HK-2 (cell line): ENCODE results near the gene GABARAPL2.

Source experiments
- DNase-seq: peaks from one replicate; pipeline ENCODE4 v3.0.0-alpha.2; 2018; ENCODE audit not compliant: unreplicated experiment

The GABARAPL2 gene

DNA sequence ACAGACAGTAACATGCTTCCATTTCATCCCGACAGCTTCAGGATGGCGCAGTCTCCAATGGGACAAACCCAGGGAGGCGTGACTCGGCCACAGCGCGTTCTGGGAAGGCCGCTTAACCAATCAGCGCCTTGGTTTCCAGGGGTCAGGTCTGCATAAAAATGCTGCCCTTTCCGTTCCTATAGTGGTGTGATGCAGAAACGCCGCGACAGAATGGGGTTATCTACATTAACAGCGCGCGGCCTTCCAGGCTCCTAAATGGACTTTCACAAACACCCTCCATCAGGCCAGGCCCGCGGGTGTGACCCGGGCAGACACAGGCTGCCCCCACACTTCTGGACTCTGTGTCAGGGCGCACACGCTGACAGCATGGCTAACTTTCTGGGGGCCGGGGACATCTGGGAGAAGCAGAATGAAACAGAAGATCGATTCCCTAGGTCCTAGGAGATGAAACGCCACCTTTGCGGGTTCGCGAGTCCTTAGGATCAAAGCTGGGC, 10.9 kb upstream of the GABARAPL2 start:
- peak; percentile 86 for DNase-seq

DNA sequence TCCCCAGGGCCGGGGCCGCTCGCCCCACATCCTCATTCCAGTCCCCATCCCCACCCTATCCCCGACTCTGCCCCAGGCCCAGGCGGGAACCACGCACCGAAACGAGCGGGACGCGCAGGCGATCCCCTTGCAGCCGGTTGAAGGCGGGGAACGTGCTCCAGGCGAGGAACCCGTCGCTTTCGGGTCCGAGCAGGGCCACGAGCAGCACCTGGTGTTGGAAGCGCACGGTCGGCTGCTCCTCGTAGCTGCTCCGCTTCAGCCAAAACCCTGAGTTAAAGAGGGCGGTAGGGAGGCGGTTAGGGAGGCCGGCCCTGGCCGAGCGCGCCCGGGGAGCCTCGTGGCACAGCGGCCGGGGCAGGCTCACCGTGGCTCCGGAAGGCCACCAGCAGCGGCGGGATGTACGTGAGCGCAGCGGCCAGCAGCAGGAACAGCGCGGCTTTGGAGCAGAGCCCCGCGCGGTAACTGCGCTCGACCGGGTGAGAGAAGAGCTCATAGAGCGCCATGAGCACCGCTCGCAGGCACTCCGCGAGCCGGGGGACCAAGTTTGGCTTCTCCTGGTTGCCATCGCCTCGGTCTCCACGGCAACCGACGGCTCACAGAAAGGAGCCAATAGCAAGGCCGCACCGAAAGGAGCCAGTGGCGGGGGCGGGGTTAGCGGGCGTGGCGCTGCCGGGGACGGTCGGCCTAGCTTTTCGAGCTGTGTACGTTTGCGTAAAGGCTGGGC, 10.3 kb upstream of the GABARAPL2 start, which contains the start of gene TMEM231:
Gene TMEM231 (minus strand): TSS at position 546 of the 724 bp plus-strand sequence. CDS start 43 bp downstream, at position 503.
- peak; percentile 92 for DNase-seq

DNA sequence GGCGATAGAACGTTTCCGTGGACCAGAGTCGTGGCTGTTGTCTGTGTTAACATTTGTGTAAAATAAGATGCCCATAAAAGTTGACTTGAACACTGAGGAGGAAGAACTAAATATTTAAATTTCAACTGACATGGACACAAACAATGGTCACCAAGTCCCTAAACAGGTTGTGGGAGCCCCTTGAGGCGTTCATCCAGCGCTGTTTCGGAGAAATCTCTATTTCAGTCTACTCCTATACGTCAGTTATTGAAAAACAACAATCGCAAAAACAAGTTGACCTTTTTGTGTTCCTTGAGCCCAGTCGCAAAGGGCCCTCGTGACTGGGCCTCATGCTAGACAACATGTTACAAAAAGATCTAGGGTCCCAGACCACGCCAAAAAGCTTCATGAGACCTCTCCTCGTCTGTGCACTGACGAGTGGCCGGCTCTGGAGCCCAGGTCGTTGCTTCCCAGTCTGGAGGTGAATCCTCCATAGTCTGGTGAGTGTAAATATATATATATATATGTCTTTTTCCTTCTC, 9.7 kb upstream of the GABARAPL2 start:
- DNase-seq, result no peak

DNA sequence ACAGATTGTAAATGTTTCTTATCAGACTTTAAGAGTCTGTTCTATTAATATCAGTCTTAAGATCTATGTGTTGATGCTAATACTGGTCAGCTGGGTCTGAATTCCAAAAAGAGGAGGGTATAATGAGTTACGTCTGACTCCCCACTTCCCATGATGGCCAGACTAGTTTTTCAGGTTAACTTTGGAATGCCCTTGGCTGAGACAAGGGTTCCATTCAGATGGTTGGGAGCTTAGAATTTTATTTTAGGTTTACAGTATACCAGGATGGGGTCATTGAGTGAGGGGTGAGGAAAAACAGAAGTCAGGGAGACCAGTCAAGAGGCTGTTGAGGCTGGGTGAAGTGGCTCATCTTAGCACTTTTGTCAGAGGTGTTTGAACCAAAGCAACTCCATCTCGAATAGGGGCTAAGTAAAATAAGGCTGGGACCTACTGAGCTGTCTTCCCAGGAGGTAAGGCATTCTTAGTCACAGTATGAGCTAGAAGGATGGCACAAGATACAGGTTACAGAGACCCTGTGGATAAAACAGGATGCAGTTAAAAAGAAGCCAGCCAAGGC, 7.3 kb upstream of the GABARAPL2 start:
- DNase-seq, result no peak

DNA sequence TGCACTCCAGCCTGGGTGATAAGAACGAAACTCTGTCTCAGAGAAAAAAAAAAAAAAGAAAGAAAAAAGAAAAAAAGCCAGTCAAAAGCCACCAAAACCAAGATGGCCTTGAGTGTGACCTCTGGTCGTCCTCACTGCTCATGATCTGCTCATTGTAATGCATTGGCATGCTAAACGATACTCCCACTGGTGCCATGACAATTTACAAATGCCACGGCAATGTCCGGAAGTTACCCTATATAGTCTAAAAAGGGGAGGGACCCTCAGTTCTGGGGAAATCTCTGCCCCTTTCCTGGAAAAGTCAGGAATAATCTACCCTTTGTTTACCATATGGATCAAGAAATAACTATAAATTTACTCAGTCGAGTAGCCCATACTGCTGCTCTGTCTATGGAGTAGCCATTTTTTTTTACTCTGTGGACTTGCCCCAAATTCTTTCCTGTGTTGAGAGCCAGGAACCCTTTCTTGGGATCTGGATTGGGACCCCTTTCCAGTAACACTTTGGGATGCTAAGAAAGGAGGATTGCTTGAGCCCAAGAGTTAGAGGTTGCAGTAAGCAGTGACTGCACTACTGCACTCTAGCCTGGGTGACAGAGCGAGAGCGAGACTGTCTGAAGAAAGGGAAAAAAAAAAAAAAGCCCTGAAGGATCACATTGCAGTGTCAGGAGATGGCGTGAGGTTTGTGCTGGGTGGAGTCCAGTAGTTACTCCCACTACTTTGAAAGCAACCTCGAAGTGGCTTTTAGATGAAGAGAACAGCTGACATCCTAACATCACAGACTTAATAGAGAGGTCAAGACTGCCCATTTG, 6.4 kb upstream of the GABARAPL2 start:
- no peak for DNase-seq

DNA sequence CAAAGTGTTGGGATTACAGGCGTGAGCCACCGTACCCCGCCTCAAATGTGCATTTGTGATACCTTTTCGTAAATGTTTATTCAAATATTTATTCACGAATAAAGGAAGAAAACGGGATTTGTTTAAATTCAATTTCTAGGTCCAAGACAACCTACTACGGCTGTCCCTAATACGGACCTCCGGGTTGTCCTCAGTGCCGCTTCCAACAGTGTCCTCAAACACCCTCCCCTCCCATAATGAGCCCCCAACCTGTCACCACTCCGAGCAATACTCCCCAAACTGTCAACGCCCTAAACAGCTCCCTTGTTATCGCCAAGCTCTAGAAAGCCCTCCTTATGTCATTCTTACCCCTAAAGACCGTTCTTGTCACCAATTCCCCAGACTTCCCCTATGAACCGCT, 539 bp upstream of the GABARAPL2 start:
- no peak for DNase-seq

DNA sequence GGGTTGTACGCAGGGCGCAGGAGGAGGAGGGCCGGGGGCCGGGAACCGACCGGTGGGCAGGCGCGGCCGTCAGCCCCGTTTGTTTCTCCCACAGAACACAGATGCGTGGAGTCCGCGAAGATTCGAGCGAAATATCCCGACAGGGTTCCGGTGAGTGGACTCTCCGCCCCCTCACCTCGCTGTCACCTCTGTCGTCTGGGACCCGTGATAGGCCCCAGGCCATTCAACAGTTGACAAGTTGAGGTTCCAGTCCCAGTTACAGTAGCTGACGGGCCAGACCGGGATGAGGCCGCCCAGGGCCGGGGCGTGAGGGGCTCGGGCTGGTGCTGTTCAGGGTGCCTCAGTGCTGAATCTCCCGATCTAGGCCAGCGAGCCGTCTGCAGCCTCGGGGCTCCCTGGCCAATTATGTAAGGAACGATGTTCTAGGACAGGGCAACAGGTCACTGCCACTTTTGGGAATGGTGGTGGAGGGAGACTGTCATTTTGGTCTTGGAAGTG, 628 bp downstream of the GABARAPL2 start:
- DNase-seq, result peak; percentile 10

DNA sequence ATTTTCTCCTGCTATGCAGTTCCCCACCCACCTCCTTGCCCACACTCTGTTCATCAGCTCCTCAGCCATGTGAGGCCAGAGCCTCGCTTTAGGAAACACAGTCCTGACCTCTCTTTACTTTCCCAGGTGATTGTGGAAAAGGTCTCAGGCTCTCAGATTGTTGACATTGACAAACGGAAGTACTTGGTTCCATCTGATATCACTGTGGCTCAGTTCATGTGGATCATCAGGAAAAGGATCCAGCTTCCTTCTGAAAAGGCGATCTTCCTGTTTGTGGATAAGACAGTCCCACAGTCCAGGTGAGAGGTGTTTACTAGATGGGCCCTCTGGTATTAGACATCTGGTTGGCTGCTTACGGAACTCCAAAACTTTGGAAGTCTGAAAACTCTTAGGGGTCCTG, 1.7 kb downstream of the GABARAPL2 start:
- DNase-seq, result no peak

DNA sequence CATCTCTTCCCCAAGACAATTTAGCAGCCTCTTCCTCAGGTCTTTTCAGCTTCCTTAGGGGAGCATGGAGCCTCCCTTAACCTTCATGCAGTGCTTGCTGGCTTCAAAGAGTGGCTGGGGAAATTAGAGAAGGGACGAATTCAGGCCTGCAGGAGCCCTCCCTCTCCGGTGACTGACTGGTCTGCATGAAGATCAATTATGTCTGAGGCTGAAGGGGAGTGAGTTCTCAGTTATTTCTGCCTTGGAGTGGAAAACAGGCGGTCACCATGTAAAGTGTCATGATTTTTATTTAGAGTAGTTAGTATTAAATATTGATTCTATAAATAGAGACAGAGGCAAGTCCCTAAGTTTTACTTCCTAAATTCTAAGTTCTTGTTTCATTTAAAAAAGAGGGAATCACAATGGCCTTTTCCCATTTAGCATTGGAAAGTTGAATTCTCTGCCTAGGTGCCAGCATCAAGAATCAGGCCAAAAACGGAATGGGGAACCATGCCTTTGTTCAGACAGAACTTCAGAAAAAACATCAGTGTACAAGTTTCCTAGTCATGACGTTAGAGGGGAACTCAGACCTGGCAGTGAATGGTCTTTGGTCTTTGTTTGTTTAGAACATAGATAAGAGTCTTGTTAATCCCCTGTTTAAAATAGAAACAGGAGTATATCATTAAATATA, 4.4 kb downstream of the GABARAPL2 start:
- no peak for DNase-seq

DNA sequence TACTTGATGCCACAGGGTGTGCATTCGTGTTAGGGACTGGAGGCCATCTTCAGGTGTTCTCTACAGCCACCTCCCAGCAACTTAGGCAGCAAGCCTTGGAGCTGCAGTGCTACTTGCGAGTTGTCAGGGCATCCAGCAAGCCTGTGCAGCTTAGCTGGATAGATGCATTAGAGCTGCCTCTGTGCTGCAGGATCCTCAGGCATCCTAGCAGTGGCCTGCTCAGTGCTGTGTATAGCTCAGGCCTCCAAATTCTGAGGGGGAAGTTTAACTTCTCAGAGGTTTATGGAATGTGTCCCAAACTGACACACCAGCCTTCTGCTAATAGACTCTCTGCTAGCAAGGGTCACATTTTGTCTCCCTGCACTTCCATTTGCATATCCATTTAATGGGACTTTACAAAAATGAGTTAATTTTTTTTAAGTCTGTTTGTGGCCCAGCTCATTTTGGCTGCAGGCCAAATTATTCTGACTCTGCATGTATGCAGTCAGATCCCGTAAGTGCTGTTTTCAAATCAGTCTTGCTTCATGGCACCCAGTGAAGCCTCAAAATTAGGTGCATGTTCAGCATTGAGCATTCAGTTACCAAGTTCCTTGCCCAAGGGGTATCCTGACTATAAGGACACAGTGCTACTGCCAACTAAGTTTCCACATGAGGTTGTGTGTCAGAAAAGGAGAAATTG, 6.8 kb downstream of the GABARAPL2 start:
- no peak for DNase-seq

DNA sequence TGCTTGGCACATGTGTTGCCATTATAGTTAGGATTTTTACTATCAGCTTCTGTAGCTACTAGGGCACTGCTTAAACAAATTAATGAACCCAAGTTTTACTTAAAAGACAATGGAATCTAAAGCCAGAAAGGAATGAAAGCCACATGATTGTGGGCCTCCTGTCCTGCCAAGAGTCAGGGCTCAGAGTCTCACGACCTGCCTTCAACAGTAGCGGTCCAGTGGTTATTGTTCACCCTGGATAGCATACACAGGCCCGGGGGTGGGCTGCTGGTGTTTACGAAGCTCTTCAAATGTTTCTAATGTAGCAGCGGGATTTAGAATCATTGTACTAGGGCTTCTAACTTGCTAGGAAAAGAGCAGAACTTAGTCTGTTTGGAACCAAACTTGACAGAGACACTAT, 7.8 kb downstream of the GABARAPL2 start:
- DNase-seq, result no peak

DNA sequence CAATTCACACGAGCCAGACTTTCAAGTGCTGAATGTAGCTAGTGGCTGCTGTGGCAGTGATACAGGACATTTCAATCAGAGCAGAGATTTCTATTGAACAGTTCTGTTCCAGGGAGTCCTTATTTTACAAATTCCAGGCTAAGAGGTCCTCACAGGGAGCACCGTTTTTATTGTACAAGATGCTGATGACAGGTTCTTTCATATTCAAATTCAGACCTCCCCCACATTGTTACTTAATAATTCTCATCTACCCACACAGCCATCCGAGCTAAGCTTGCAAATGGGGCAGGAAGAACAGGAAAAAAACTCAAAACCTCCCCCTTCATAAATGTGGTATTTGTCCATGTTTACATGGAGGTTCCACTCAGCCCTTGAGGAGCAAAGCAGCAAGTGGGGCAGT, 9.8 kb downstream of the GABARAPL2 start:
- DNase-seq, result no peak

DNA sequence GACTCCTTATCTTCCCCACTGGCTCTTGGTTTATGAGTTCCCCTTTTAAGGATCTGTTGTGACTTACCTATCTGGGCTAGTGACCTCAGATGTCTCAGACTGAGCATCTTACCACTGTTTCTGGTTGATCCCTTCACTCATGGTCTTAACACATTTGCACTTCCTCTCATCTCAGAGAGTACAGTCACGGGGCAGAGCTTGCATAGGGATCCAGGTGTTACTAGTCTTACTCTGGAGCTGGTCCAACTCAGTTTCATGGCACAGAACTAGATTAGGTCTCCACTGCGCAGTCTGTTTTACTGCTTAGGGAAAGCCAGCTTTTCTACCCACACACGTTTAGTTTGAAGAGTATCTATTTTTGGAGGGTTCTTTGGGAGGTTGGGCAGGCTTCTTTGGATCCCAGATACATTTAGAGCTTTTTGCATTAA, 10.2 kb downstream of the GABARAPL2 start:
- no peak for DNase-seq

DNA sequence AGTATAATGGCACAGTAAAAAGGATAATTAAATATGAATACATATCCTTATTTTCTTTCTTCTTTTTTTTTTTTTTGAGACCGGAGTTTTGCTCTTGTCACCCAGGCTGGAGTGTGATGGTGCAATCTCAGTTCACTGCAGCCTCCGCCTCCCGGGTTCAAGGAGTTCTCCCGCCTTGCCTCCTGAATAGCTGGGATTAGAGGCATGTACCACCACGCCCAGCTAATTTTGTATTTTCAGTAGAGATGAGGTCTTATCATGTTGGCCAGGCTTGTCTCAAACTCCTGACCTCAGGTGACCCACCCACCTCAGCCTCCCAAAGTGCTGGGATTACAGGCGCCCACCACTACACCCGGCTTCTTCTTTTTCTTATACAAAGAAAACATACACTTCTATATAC, 12.0 kb downstream of the GABARAPL2 start:
- no peak for DNase-seq

DNA sequence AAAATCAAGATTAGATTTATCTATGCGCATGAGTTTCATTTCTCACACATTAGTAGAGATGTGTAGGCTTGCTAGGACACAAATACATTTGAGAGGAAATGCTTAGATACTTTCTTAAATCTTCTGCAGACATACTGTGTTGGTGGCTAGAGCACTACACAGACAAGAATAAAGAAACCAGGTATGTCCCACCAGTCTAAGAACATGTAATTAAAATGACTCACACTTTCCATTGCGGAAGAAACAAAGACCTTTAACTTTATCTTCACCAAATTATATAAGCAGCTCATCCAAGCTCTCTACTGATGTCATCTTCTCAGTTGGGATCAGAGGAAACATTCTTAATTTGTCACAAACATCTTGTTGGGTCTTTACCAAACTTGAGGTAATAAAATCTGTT, 12.5 kb downstream of the GABARAPL2 start:
- no peak for DNase-seq

DNA sequence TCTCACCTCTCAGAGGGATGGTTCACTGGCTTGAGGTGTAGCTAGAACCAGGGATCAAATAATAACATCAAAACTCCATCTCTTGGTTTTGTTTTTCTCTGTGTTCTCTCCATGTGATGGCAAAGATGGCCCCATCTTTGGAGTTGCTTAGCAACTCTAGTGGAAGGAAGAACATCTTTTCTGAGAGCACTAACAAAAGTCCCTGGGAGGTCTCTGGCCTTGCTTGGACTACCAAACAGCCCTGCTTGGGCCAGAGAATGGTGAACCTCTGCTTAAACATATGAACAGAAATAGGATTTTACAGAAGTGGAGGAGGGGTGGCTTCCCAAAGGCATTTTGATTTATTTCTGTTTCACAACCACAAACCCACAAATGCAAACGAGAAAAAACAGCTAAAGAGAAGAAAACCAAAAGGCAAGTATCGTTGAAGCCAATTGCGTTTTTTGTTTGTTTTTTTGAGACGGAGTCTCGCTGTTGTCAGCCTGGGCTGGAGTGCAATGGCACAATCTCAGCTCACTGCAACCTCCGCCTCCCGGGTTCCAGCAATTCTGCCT, 13.2 kb downstream of the GABARAPL2 start:
- no peak for DNase-seq

DNA sequence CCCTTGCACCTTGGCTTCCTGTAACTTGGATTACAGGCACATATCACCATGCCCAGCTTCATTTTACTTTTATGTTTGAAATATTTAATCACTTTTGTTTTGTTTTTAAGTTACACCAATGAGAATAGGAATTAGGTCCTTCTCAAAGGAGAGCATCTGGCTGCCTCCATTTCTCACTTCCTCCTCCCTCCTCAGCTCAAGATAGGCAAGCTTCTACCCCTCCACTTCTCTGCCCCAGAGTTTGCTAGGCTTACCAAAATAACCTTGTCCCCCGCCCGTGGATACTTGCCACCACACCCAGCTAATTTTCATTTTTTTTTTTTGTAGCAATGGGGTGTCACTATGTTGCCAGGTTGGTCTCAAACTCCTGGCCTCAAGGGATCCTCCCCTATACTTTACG, 17.9 kb downstream of the GABARAPL2 start:
- no peak for DNase-seq

DNA sequence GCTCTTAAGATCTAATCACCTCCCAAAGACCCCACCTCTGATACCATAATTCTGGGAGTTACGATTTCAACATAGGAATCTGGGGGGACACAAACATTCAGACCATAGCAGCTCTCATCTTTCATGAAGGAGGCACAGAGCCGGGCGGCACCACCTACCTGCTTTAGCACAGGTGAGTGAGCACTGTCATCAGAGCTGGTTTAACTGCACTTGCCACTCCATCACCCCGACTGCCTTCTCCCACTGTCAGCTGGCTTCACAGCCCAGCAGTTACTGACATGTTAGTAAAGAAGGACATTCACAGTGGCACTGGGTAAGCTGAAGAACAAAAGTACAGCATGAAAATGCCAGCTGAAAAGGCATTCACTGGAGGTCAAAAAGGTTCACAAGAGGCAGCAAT, 22.5 kb downstream of the GABARAPL2 start:
- no peak for DNase-seq

DNA sequence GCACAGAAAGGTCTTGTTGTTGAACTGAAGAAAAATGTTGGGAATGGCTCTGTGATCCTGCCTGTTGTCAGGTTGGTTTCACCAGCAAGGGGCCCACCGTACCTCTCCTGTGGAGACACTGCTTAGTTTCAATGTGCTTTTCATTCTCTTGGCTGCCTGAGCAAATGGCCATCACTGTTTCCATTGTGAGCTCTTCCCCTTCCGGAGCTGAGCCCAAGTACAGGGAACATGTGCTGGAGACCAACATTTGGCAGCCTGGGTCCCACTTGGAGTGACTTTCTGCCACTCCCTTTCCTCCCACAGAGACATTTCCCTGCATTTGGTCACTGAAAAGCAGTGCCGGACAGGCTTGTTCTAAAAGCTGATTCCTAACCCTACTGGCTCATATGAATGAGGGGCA, 23.1 kb downstream of the GABARAPL2 start:
- DNase-seq, result no peak

DNA sequence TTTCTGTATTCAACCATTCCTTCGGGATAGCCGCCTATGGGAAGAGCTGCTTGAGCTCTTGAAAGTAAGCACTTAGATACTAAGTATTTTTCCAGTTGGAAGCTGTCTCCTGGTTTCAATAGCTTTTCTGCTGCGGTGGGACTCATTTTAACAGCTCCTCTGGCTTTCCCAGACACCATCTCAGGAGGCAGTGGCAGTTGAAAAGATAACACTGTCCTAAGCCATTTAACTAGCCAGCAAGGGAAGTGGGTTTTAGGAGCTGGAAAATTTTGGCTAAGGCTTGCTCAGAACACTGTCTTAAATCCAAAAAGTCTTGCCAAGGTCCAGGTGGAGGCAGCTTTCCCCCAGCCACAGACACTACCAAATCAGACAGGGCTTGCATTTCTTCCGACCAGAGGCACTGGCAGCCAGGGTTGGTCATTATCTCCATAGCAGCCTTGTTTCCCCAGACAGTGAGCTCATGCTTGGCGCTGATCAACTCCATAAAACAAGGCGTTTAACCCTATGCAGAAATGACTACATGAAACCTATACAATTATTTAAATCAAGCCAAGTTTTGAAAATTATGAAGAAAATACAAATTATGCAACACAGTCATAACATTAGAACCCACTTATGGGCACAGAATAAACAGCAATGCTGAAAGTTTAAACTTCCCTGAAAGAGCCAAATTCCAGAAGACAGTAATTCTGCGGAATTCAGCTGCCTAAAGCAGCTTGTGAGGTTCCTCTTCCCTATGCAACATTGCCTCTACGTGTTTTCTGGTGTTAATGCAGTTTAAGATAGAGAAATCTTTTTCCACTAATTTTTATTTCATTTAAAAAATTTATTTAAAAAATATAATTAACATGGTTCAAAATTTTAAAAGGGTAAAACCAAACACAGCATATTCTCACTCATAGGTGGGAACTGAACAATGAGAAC, 25.0 kb downstream of the GABARAPL2 start:
- DNase-seq, result no peak
